ENCODE data around the gene SEPTIN8.

- TF ChIP-seq, protein P1, sequence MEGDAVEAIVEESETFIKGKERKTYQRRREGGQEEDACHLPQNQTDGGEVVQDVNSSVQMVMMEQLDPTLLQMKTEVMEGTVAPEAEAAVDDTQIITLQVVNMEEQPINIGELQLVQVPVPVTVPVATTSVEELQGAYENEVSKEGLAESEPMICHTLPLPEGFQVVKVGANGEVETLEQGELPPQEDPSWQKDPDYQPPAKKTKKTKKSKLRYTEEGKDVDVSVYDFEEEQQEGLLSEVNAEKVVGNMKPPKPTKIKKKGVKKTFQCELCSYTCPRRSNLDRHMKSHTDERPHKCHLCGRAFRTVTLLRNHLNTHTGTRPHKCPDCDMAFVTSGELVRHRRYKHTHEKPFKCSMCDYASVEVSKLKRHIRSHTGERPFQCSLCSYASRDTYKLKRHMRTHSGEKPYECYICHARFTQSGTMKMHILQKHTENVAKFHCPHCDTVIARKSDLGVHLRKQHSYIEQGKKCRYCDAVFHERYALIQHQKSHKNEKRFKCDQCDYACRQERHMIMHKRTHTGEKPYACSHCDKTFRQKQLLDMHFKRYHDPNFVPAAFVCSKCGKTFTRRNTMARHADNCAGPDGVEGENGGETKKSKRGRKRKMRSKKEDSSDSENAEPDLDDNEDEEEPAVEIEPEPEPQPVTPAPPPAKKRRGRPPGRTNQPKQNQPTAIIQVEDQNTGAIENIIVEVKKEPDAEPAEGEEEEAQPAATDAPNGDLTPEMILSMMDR (IDR thresholded peaks at IDR 0.05; ENCODE audit: low read depth, low read length): no peak
- no peak for TF ChIP-seq EZH2phosphoT487 (IDR thresholded peaks at IDR 0.05; ENCODE audit: low read depth)
Measured at GRCh38 chr5:132821791-132822190, 44.8 kb upstream of the SEPTIN8 start.
